Bronchial epithelial cell (primary cell): ENCODE data around the gene PSMD8. TPM values are rescaled to one million over a fixed set of nuclear protein-coding genes. Genes with fewer than 3 reads are reported as not detected.
"Not testable (repeated sequence)": the region's sequence is repeated elsewhere in the genome, so short reads cannot be mapped to it uniquely, and the experiment has no call there.

Source experiments
- DNase-seq: peaks from one replicate; pipeline ENCODE4 v3.0.0-alpha.2; 2010; ENCODE audit warnings: low read depth
- FAIRE-seq: peaks from 2 replicates; lab custom pipeline; 2011; peaks lifted over from hg19 to GRCh38; lab: Jason Lieb, UNC
- H3K27me3 ChIP-seq: 2 replicates; pipeline ENCODE4 v1.5.1; 2011; ENCODE audit warnings: low read length; ENCODE audit not compliant: control insufficient read depth, insufficient read depth
- H3K36me3 ChIP-seq: 2 replicates; pipeline ENCODE4 v1.5.1; 2011; ENCODE audit warnings: low read length; ENCODE audit not compliant: control insufficient read depth, insufficient read depth
- H3K4me3 ChIP-seq: 2 replicates; pipeline ENCODE4 v1.5.1; 2011; ENCODE audit warnings: mild to moderate bottlenecking, low read depth, low read length, control low read depth
- total RNA-seq: library from RNA; depleted of rRNA; stranded (reverse); fragments of >200 nt; gene quantifications from 2 replicates; pipeline ENCODE4 v1.2.1, GENCODE V29; 2014
- TF ChIP-seq, protein P1 (sequence below): IDR thresholded peaks from 2 replicates; pipeline ENCODE4 v1.5.1; 2011; ENCODE audit warnings: mild to moderate bottlenecking, moderate library complexity, low read length, control low read depth, inconsistent platforms; ENCODE audit not compliant: insufficient read depth, severe bottlenecking

PSMD8 gene
- total RNA-seq, 1 donor from 2014 or later, result 260 TPM

DNA sequence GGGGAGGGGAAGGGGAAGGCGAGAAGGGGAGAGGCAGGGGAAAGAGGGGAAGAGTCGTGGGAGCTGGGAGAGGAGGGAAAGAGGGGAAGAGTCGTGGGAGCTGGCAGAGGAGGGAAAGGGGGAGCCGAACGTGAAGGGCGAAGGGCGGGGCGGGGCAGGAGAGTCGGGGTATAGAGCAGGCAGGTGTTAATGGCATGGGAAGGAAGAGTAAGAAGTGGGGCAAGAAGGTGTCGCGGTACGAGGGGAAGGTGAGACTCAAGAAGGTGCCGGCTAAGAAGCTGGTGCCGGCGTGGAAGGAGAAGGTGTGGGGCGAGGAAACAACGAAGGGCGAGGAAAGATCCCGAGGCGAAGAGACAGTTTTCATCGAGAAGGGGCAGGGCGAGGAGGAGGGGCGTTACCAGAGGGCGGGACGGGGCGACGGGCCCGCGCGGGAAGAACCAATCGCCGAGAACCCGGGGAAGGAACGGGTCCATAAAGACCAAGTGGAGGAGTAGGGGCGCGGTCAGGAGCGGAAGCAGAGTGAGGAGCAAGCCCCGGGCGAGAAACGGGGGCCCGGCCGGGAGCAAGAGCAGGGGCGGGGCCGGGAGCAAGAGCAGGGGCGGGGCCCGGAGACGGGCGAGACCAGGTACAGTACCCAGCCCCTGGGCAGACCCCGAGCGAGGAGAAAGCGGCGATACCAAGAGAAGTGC, 38.3 kb upstream of the PSMD8 start:
- TF ChIP-seq, protein P1, sequence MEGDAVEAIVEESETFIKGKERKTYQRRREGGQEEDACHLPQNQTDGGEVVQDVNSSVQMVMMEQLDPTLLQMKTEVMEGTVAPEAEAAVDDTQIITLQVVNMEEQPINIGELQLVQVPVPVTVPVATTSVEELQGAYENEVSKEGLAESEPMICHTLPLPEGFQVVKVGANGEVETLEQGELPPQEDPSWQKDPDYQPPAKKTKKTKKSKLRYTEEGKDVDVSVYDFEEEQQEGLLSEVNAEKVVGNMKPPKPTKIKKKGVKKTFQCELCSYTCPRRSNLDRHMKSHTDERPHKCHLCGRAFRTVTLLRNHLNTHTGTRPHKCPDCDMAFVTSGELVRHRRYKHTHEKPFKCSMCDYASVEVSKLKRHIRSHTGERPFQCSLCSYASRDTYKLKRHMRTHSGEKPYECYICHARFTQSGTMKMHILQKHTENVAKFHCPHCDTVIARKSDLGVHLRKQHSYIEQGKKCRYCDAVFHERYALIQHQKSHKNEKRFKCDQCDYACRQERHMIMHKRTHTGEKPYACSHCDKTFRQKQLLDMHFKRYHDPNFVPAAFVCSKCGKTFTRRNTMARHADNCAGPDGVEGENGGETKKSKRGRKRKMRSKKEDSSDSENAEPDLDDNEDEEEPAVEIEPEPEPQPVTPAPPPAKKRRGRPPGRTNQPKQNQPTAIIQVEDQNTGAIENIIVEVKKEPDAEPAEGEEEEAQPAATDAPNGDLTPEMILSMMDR, result no peak
- Histone ChIP-seq H3K36me3 (peaks cover 6% of the 10 kb centered on the region), H3K4me3 (peak overlapping the region; percentile 92), H3K27me3 (no peaks in the 10 kb centered on the region)
- DNase-seq (peak; percentile 86), FAIRE-seq (no peak)

DNA sequence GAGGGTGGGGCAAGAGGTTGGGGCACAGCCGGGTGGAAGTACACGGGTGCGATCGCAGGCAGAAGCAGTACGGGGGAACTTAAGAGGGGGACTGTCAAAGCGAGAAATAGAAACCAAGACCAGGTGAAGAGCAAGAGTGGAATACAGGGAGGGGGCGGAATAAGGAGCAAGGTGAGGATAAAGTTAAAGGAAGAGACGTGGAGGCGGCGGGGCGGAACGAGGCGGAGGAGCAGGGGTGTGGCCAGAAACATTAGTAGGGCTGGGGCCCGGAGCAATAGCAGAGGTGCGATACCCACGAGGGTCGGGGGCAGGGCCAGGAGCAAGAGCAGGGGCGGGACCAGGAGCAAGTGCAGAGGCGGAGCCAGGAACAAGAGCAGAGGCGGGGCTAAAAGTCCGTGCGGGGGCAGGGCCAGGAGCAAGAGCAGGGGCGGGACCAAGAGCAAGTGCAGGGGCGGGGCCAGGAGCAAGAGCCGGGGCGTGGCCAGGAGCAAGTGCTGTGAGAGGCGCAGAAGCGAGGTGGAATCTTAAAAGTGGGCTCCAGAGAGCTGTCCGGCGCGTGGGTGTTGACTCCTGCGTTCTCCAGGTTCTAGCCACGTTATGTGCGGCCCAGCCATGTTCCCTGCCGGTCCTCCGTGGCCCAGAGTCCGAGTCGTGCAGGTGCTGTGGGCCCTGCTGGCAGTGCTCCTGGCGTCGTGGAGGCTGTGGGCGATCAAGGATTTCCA, 37.6 kb upstream of the PSMD8 start:
- Histone ChIP-seq H3K4me3 (peak overlapping the region; percentile 92), H3K36me3 (peaks cover 6% of the 10 kb centered on the region), H3K27me3 (no peaks in the 10 kb centered on the region)
- DNase-seq (peak; percentile 90), FAIRE-seq (no peak)
- TF ChIP-seq, protein P1, result no peak

DNA sequence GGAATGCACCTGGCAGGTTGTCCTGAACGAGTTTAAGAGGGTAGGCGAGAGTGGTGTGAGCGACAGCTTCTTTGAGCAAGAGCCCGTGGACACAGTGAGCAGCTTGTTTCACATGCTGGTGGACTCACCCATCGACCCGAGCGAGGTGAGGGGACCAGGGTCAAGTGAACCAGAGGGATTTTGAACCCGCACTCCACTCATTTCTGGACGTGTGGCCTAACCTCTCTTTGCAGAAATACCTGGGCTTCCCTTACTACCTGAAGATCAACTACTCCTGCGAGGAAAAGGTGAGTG, 37.1 kb upstream of the PSMD8 start:
- Histone ChIP-seq H3K27me3 (no peaks in the 10 kb centered on the region), H3K4me3 (peak overlapping the region; percentile 92), H3K36me3 (peaks cover 6% of the 10 kb centered on the region)
- DNase-seq (no peak), FAIRE-seq (no peak)
- TF ChIP-seq, protein P1, result no peak

- not testable (repeated sequence) for DNase-seq, FAIRE-seq, H3K4me3 ChIP-seq
These were observed 35.4 kb upstream of the PSMD8 start for GRCh38 chr19:38339011-38339410.

GRCh38 chr19:38340927-38341326, 33.4 kb upstream of the PSMD8 start:
- Histone ChIP-seq H3K36me3 (peaks cover 6% of the 10 kb centered on the region), H3K4me3 (no peak overlapping the region), H3K27me3 (no peaks in the 10 kb centered on the region)
- DNase-seq, result no peak
- no peak for FAIRE-seq
- TF ChIP-seq, protein P1, result no peak

More at GRCh38 chr19:38339011-38339410, 35.4 kb upstream of the PSMD8 start:
- H3K36me3 ChIP-seq, H3K27me3 ChIP-seq: not testable (repeated sequence)

- Histone ChIP-seq H3K4me3 (no peak overlapping the region), H3K36me3 (no peaks in the 10 kb centered on the region), H3K27me3 (no peaks in the 10 kb centered on the region)
- no peak for DNase-seq
- no peak for FAIRE-seq
- TF ChIP-seq, protein P1, result no peak
These were observed 27.5 kb upstream of the PSMD8 start for GRCh38 chr19:38346837-38347236.
